Measurements from ENCODE around the gene GPD2.

Gene GPD2

GRCh38 chr2:156486147-156486546 is 50.0 kb downstream of the GPD2 start:
- no peak overlapping the region for H3K27ac ChIP-seq (ENCODE audit: extremely low read depth, low read depth, low read length)
- ChIA-PET POLR2A (no interaction called here), CTCF (interaction anchor here (0.5 to 0.6 kb wide), 2 partner anchors 153 to 852 kb away, joined by 3 read pairs; no protein-coding TSS in a partner anchor)
- H3K36me3 ChIP-seq (ENCODE audit: control insufficient read depth in 2 of 2, insufficient read depth in 1 of 2, low read length in 2 of 2), result no peaks in the 10 kb centered on the region
- H3K4me3 ChIP-seq (ENCODE audit: low read depth, low read length), result no peak overlapping the region
- H3K9me3 ChIP-seq (ENCODE audit: control insufficient read depth, insufficient read depth, low read depth, low read length), result no peaks in the 10 kb centered on the region
- TF ChIP-seq SCRT2 (tag by site-specific recombination; IDR thresholded peaks at IDR 0.05) (no peak), ZXDB (tag by site-specific recombination; IDR thresholded peaks at IDR 0.05) (no peak), ZNF660 (tag by site-specific recombination; IDR thresholded peaks at IDR 0.05) (no peak), ZNF37A (tag by site-specific recombination; IDR thresholded peaks at IDR 0.05) (no peak), EGR2 (tag by site-specific recombination; IDR thresholded peaks at IDR 0.05; ENCODE audit: low read depth) (no peak), KLF1 (tag by site-specific recombination; IDR thresholded peaks at IDR 0.05) (no peak), REST (tag by site-specific recombination; IDR thresholded peaks at IDR 0.05) (no peak)
- TF ChIP-seq, protein P1, sequence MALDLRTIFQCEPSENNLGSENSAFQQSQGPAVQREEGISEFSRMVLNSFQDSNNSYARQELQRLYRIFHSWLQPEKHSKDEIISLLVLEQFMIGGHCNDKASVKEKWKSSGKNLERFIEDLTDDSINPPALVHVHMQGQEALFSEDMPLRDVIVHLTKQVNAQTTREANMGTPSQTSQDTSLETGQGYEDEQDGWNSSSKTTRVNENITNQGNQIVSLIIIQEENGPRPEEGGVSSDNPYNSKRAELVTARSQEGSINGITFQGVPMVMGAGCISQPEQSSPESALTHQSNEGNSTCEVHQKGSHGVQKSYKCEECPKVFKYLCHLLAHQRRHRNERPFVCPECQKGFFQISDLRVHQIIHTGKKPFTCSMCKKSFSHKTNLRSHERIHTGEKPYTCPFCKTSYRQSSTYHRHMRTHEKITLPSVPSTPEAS (tag by site-specific recombination; IDR thresholded peaks at IDR 0.05), result no peak
- TF ChIP-seq, protein P2, sequence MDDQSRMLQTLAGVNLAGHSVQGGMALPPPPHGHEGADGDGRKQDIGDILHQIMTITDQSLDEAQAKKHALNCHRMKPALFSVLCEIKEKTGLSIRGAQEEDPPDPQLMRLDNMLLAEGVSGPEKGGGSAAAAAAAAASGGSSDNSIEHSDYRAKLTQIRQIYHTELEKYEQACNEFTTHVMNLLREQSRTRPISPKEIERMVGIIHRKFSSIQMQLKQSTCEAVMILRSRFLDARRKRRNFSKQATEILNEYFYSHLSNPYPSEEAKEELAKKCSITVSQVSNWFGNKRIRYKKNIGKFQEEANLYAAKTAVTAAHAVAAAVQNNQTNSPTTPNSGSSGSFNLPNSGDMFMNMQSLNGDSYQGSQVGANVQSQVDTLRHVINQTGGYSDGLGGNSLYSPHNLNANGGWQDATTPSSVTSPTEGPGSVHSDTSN (CRISPR knock-in tag; IDR thresholded peaks at IDR 0.05), result no peak
- TF ChIP-seq, protein P3, sequence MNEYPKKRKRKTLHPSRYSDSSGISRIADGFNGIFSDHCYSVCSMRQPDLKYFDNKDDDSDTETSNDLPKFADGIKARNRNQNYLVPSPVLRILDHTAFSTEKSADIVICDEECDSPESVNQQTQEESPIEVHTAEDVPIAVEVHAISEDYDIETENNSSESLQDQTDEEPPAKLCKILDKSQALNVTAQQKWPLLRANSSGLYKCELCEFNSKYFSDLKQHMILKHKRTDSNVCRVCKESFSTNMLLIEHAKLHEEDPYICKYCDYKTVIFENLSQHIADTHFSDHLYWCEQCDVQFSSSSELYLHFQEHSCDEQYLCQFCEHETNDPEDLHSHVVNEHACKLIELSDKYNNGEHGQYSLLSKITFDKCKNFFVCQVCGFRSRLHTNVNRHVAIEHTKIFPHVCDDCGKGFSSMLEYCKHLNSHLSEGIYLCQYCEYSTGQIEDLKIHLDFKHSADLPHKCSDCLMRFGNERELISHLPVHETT (tag by site-specific recombination; IDR thresholded peaks at IDR 0.05), result no peak
- no peaks in the 10 kb centered on the region; the same call in 1 of the 2 replicates for H3K4me1 ChIP-seq (ENCODE audit: control insufficient read depth, insufficient read depth, low read length)

DNA sequence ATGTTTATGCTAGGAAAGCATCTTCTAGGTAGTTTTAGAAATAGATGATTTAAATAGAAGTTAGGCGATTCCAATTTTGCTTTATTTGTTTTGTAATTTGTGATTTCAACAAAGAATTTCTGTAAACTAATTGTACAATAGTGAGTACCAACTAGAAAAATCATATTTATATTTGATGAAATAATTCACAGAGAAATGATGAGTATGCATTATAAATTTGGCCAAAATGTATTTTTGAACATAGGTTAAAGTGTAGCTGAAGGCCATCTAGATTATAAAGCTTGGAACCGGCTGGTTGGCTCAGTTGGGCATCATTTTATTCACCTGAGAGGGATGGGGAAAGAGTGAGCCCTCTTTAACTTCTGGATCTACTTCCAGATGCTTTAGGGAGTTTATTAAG is 50.4 kb downstream of the GPD2 start:
- Histone ChIP-seq H3K4me3 (ENCODE audit: low read depth, low read length) (no peak overlapping the region), H3K4me1 (ENCODE audit: control insufficient read depth, insufficient read depth, low read length) (no peaks in the 10 kb centered on the region; the same call in 1 of the 2 replicates), H3K9me3 (ENCODE audit: control insufficient read depth, insufficient read depth, low read depth, low read length) (no peaks in the 10 kb centered on the region), H3K36me3 (ENCODE audit: control insufficient read depth in 2 of 2, insufficient read depth in 1 of 2, low read length in 2 of 2) (no peaks in the 10 kb centered on the region), H3K27ac (ENCODE audit: extremely low read depth, low read depth, low read length) (no peak overlapping the region)
- ChIA-PET CTCF (interaction anchor here (0.5 to 0.6 kb wide), 2 partner anchors 153 to 851 kb away, joined by 3 read pairs; no protein-coding TSS in a partner anchor), POLR2A (no interaction called here)
- no peak for TF ChIP-seq ZNF341 (tag by site-specific recombination; IDR thresholded peaks at IDR 0.05; ENCODE audit: low read depth)
- TF ChIP-seq, protein P2 (CRISPR knock-in tag; IDR thresholded peaks at IDR 0.05), result no peak
- TF ChIP-seq, protein P4, sequence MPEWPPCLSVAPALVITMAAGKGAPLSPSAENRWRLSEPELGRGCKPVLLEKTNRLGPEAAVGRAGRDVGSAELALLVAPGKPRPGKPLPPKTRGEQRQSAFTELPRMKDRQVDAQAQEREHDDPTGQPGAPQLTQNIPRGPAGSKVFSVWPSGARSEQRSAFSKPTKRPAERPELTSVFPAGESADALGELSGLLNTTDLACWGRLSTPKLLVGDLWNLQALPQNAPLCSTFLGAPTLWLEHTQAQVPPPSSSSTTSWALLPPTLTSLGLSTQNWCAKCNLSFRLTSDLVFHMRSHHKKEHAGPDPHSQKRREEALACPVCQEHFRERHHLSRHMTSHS (tag by site-specific recombination; IDR thresholded peaks at IDR 0.05), result no peak
- TF ChIP-seq ZNF48 (tag by site-specific recombination; IDR thresholded peaks at IDR 0.05), result no peak
- no peak for TF ChIP-seq OVOL3 (tag by site-specific recombination; IDR thresholded peaks at IDR 0.05)
- TF ChIP-seq ZNF112 (tag by site-specific recombination; IDR thresholded peaks at IDR 0.05), result no peak
- TF ChIP-seq SCRT1 (tag by site-specific recombination; IDR thresholded peaks at IDR 0.05; ENCODE audit: borderline replicate concordance), result no peak
- TF ChIP-seq KLF8 (tag by site-specific recombination; IDR thresholded peaks at IDR 0.05), result no peak
- TF ChIP-seq MEIS1 (CRISPR knock-in tag; IDR thresholded peaks at IDR 0.05; ENCODE audit: borderline replicate concordance), result no peak
- no peak for TF ChIP-seq BCL11B (tag by site-specific recombination; IDR thresholded peaks at IDR 0.05; ENCODE audit: low read depth)
- TF ChIP-seq ZNF660 (tag by site-specific recombination; IDR thresholded peaks at IDR 0.05), result no peak
- no peak for TF ChIP-seq ZNF768 (tag by site-specific recombination; IDR thresholded peaks at IDR 0.05)
- no peak for TF ChIP-seq ZNF140 (tag by site-specific recombination; IDR thresholded peaks at IDR 0.05)
